Vagina (tissue), 2 donors: Measurements from ENCODE around the gene ARHGAP6. TPM values are rescaled to one million over a fixed set of nuclear protein-coding genes. Genes with fewer than 3 reads are reported as not detected.

Experiments
- DNase-seq, 2 donors: peaks; one replicate each; pipeline ENCODE4 v3.0.0-alpha.2; 2017; ENCODE audit errors: extremely low spot score in 2 of 2
- H3K27ac ChIP-seq: fragments of 200-600 bp; sonication (generic); one replicate; pipeline ENCODE4 v1.5.1; 2019
- H3K27me3 ChIP-seq: fragments of 200-600 bp; sonication (generic); one replicate; pipeline ENCODE4 v1.5.1; 2019
- H3K36me3 ChIP-seq, 2 donors: fragments of 200-600 bp; sonication (generic); one replicate each; pipeline ENCODE4 v1.5.1; 2017 to 2019
- H3K4me1 ChIP-seq: fragments of 200-600 bp; sonication (generic); one replicate; pipeline ENCODE4 v1.5.1; 2019
- H3K4me3 ChIP-seq, 2 donors: fragments of 200-600 bp; sonication (generic); 1 replicate in 1 of 2; 2 replicates in 1 of 2; pipeline ENCODE4 v1.5.1; 2016 to 2019
- H3K9me3 ChIP-seq: fragments of 200-600 bp; sonication (generic); one replicate; pipeline ENCODE4 v1.5.1; 2019
- CTCF ChIP-seq, 3 experiments: fragments of 450-650 bp in 2 of 3; fragments of 200-600 bp in 1 of 3; sonication (generic) in 1 of 3; IDR thresholded peaks; one replicate each; pipeline ENCODE4 v1.5.1; 2017 to 2019; ENCODE audit warnings: antibody characterized with exemption in 3 of 3, mild to moderate bottlenecking in 2 of 3, moderate library complexity in 2 of 3
- POLR2A ChIP-seq, 2 donors: fragments of 450-650 bp; IDR thresholded peaks; one replicate each; pipeline ENCODE4 v1.6.1; 2017; ENCODE audit warnings: antibody characterized with exemption in 2 of 2, mild to moderate bottlenecking in 2 of 2, moderate library complexity in 2 of 2
- POLR2AphosphoS5 ChIP-seq, 2 donors: sonication (generic); formaldehyde crosslinking; IDR thresholded peaks; one replicate each; pipeline ENCODE4 v1.9.0; 2017; ENCODE audit warnings: antibody characterized with exemption in 2 of 2, mild to moderate bottlenecking in 2 of 2, low read depth in 1 of 2; ENCODE audit not compliant: insufficient read depth in 1 of 2
- intact Hi-C: fragments of 100-400 bp; cut with DNase I; formaldehyde crosslinking; loops from one replicate; pipeline ENCODE4 v1.15.1; 2023
- total RNA-seq: library from RNA; depleted of rRNA; stranded (reverse); fragments of >200 nt; gene quantifications from one replicate; pipeline ENCODE4 v1.2.3, GENCODE V29; 2016

Gene ARHGAP6
- total RNA-seq, 1 donor from 2014 or later: 15.7 TPM

- Histone ChIP-seq H3K4me3 (no peak overlapping the region), H3K9me3 (no peaks in the 10 kb centered on the region), H3K4me1 (peaks cover 8% of the 10 kb centered on the region), H3K27me3 (no peaks in the 10 kb centered on the region), H3K27ac (no peak overlapping the region), H3K36me3 (no peaks in the 10 kb centered on the region)
- no peak for DNase-seq
- TF ChIP-seq CTCF (IDR thresholded peaks at IDR 0.05) (no peak), POLR2AphosphoS5 (IDR thresholded peaks at IDR 0.05; ENCODE audit: insufficient read depth in 1 of 2, low read depth in 1 of 2) (no peak), POLR2A (IDR thresholded peaks at IDR 0.05) (no peak)
- intact Hi-C loops: no loop called here
Observed at GRCh38 chrX:11420851-11421250, 244.9 kb downstream of the ARHGAP6 start.

- Histone ChIP-seq H3K27ac (no peak overlapping the region), H3K9me3 (no peaks in the 10 kb centered on the region), H3K4me3 (no peak overlapping the region), H3K27me3 (no peaks in the 10 kb centered on the region), H3K36me3 (no peaks in the 10 kb centered on the region), H3K4me1 (peaks cover 8% of the 10 kb centered on the region)
- intact Hi-C loops: no loop called here
- no peak for DNase-seq
- TF ChIP-seq CTCF (IDR thresholded peaks at IDR 0.05): no peak
- no peak for TF ChIP-seq POLR2A (IDR thresholded peaks at IDR 0.05)
- no peak for TF ChIP-seq POLR2AphosphoS5 (IDR thresholded peaks at IDR 0.05; ENCODE audit: insufficient read depth in 1 of 2, low read depth in 1 of 2)
Observed at GRCh38 chrX:11419102-11419501, 246.6 kb downstream of the ARHGAP6 start.

GRCh38 chrX:11416600-11416999 lies 249.1 kb downstream of the ARHGAP6 start:
- H3K36me3 ChIP-seq: no peaks in the 10 kb centered on the region
- H3K4me3 ChIP-seq: no peak overlapping the region
- TF ChIP-seq POLR2AphosphoS5 (IDR thresholded peaks at IDR 0.05; ENCODE audit: insufficient read depth in 1 of 2, low read depth in 1 of 2) (no peak), CTCF (IDR thresholded peaks at IDR 0.05) (no peak), POLR2A (IDR thresholded peaks at IDR 0.05) (no peak)
- no peaks in the 10 kb centered on the region for H3K9me3 ChIP-seq
- H3K27me3 ChIP-seq: no peaks in the 10 kb centered on the region
- H3K4me1 ChIP-seq: peaks cover 8% of the 10 kb centered on the region
- intact Hi-C loops: no loop called here
- no peak for DNase-seq
- H3K27ac ChIP-seq: no peak overlapping the region

GRCh38 chrX:11414091-11414490 lies 251.6 kb downstream of the ARHGAP6 start:
- TF ChIP-seq CTCF (IDR thresholded peaks at IDR 0.05) (no peak), POLR2AphosphoS5 (IDR thresholded peaks at IDR 0.05; ENCODE audit: insufficient read depth in 1 of 2, low read depth in 1 of 2) (no peak), POLR2A (IDR thresholded peaks at IDR 0.05) (no peak)
- H3K36me3 ChIP-seq: no peaks in the 10 kb centered on the region
- DNase-seq: no peak
- intact Hi-C loops: no loop called here
- no peak overlapping the region for H3K27ac ChIP-seq
- no peaks in the 10 kb centered on the region for H3K4me1 ChIP-seq
- H3K27me3 ChIP-seq: no peaks in the 10 kb centered on the region
- no peaks in the 10 kb centered on the region for H3K9me3 ChIP-seq
- no peak overlapping the region for H3K4me3 ChIP-seq

GRCh38 chrX:11412715-11413623 lies 252.8 kb downstream of the ARHGAP6 start:
- TF ChIP-seq CTCF (IDR thresholded peaks at IDR 0.05): no peak
- TF ChIP-seq POLR2A (IDR thresholded peaks at IDR 0.05): no peak
- no peak for TF ChIP-seq POLR2AphosphoS5 (IDR thresholded peaks at IDR 0.05; ENCODE audit: insufficient read depth in 1 of 2, low read depth in 1 of 2)
- Histone ChIP-seq H3K4me1 (no peaks in the 10 kb centered on the region), H3K27ac (no peak overlapping the region), H3K36me3 (no peaks in the 10 kb centered on the region), H3K27me3 (no peaks in the 10 kb centered on the region), H3K9me3 (no peaks in the 10 kb centered on the region), H3K4me3 (no peak overlapping the region)
- intact Hi-C loops: no loop called here
- DNase-seq: no peak
